HG03175 (cell line): ENCODE measurements around the gene GRHL3.

Experiments used
- ATAC-seq: cut with Tn5 transposase; IDR thresholded peaks from one replicate; pipeline ENCODE4 v1.9.1; 2021; ENCODE audit warnings: mild to moderate bottlenecking, moderate library complexity; ENCODE audit not compliant: unreplicated experiment

GRHL3 gene

DNA sequence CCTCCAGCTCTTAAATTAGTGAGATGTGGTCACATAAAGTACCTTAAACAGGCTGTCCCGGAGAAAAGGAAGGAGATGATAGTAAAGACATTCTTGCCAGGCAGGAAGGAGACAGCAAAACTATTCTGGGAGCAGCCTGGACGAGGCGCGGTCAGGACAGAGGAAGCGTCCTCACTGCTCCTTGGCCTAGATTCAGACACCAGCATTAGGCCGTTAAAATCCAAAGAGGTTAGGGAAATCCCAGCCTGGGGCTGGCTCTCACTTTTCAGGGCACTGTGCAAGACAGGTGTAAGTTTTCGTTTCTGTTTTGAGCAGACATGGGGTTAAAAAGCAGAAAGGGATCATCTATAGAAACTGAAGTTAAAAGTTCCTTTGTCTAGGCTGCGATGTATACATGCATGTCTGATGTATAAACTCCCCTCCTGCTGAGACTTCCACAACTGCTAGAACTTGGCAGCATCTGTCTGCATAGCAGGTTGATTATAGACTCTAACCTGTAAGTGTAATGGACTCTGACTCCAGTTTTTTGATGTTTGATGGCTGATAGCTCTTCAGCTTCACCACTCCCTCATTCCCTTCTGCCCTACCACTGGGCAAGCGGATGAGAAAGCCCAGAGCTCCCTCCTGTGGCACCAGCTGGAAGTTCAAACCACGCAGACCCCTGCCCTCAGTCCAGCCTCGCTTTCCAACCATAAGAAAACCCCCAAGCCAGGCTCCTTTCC, 72.9 kb downstream of the GRHL3 start:
- peak; percentile 70 for ATAC-seq

DNA sequence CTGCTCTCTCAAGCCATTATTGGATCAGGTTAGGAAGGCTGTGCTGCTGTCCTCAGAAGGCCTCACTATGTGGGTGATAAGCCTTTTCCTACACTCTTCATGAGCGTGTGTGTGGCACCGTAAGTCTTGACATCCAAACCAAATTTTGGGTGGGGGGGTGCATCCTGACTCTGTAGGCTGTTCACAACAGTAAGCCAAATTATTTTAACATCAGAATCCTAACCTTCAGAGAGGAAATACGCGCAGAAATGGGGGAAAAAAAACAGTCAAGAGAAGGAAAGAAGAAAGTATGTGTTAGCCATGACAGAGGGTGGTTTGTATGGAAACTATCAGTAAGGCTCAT, 73.4 kb downstream of the GRHL3 start:
- peak; percentile 7 for ATAC-seq

DNA sequence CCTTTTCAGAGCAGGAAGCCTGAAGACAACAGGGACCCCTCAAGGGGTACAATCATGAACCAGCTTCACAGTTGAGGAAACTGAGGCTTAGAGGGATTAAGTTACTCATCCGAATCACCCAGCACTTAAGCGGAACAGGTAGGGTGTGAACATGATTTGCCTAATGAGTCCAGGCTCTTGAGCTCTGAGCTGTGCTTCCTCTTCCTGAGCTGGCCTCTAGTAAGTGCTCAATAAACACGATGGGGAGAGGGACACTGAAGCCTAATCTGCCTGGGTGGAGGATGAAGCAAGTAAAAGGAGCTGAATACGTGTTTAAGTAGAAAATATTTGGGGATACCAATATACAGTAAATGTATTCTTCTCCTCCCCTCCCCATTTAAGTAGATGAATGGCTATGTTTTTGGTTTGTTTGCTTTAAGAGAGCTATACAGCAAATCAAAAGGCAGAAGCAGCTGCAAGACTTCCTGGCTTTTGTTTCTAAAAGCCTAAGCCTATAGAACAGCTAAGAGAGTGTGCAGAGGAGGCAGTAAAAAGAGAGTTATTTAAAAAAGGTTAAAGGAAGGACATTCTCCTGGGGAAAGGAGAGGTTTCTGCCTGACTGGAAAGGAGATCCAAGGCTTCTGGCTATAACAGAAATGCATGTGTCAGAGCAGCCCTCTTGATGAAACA, 74.0 kb downstream of the GRHL3 start:
- peak; percentile 41 for ATAC-seq

DNA sequence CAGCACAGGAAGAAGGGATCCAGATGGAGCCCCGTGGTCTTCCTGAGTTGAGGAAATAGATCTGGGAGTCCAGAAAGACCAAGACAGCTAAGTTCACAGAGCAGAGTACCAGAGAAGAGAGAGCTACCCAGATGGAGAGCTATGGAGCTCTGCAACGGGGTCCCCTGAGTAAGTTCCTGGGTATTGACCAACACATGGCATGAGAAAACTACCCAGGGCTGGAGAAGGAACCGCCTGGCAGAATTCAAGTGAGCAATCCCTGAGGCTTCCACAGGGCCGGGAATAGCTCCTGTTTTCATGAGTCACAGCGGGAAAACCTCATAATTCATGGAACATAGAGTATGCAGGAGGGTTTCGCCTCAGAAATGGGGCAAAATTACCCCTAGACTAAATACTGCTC, 74.7 kb downstream of the GRHL3 start:
- no peak for ATAC-seq

DNA sequence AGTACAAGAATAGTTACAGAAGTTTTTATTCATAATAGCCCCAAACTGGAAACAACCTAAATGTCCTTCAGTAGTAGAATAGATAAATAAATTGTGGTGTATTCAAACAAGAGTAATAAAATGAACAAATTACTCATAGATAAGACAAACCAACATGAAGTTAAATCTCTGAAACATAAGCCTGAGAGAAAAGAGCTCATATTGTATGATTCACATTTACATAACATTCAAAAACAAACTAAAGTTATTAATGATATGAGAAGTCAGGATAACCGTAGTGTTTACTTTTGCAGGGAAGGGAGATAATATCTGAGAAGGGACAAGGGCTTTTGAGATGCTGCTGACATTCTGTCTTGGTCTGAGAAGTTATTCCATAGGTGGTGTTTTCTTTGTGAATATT, 80.9 kb downstream of the GRHL3 start:
- no peak for ATAC-seq

DNA sequence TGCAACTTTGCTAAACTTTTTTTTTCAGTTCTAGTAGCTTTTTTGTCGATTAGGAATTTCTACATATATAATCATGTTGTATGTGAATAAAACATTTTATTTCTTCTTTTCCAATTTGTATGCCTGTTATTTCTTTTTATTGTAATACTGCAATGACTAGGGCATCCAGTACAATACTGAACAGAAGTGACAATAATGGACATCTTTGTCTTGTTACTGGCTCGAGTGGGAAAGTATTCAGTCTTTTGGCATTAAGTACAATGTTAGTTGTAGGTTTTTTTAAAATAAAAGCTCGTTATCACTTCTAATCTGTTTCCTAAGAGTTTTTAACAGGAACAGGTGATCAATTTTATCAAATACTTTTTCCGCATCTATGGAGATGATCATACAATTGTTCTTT, 84.6 kb downstream of the GRHL3 start:
- ATAC-seq = no peak
